ENCODE data around the gene OR1K1. TPM values are rescaled to one million over a fixed set of nuclear protein-coding genes. Genes with fewer than 3 reads are reported as not detected.
A peak's percentile ranks its signal among the peaks of the same experiment; 100 is the strongest.

The OR1K1 gene
- polyA plus RNA-seq, 1 donor (not counting 4 experiments of a cell fraction or from before 2014, with no cell fraction given), result not detected

- DNase-seq (ENCODE audit: low read depth, low spot score) (no peak), FAIRE-seq (no peak)
- H4K20me1 ChIP-seq (ENCODE audit: control insufficient read depth, extremely low read depth, insufficient read depth, low read length), result no peaks in the 10 kb centered on the region
- H3K9ac ChIP-seq (ENCODE audit: control insufficient read depth, extremely low read depth, insufficient read depth, low read length), result no peak overlapping the region
- dilution Hi-C loops (cut with MboI; ENCODE audit: extremely low pct_ligation_motif_present, low sequenced_read_pairs), result no loop called here
- H3K27me3 ChIP-seq (ENCODE audit: control insufficient read depth, extremely low read depth, insufficient read depth, low read length), result no peaks in the 10 kb centered on the region
- no peaks in the 10 kb centered on the region for H3K79me2 ChIP-seq (ENCODE audit: control insufficient read depth, insufficient read depth, low read length)
- no peak overlapping the region for H2AFZ ChIP-seq (ENCODE audit: control insufficient read depth, low read length)
- no peaks in the 10 kb centered on the region for H3K4me1 ChIP-seq (ENCODE audit: control insufficient read depth, extremely low read depth, insufficient read depth, low read length)
- no peak overlapping the region for H3K4me3 ChIP-seq (ENCODE audit: control insufficient read depth in 2 of 3, extremely low read depth in 1 of 3, insufficient read depth in 2 of 3, low read depth in 1 of 3, low read length in 3 of 3)
- H3K36me3 ChIP-seq (ENCODE audit: control insufficient read depth in 2 of 2, extremely low read depth in 1 of 2, insufficient read depth in 2 of 2, low read length in 2 of 2), result no peaks in the 10 kb centered on the region
- no peaks in the 10 kb centered on the region for H3K9me3 ChIP-seq (ENCODE audit: control insufficient read depth, low read depth, low read length)
- no peak overlapping the region for H3K27ac ChIP-seq (ENCODE audit: control insufficient read depth, insufficient read depth, low read length)
- no peak for TF ChIP-seq EZH2 (IDR thresholded peaks at IDR 0.05; ENCODE audit: low read length)
- no peak for TF ChIP-seq CTCF (optimal IDR thresholded peaks at IDR 0.05 in 1 of 3, IDR thresholded peaks at IDR 0.05 in 1 of 3, conservative IDR thresholded peaks at IDR 0.05 in 1 of 3; ENCODE audit: extremely low read depth in 1 of 3, insufficient read depth in 2 of 3, low read length in 3 of 3)
- no peak overlapping the region for H3K4me2 ChIP-seq (ENCODE audit: control insufficient read depth, extremely low read depth, insufficient read depth, low read depth, low read length)
- H3K9me1 ChIP-seq (ENCODE audit: control insufficient read depth, extremely low read depth, insufficient read depth, low read length), result no peaks in the 10 kb centered on the region
Measured at GRCh38 chr9:122791872-122792669, 7.9 kb upstream of the OR1K1 start.

- Histone ChIP-seq H3K27ac (ENCODE audit: control insufficient read depth, insufficient read depth, low read length) (no peak overlapping the region), H4K20me1 (ENCODE audit: control insufficient read depth, extremely low read depth, insufficient read depth, low read length) (no peaks in the 10 kb centered on the region), H3K4me1 (ENCODE audit: control insufficient read depth, extremely low read depth, insufficient read depth, low read length) (no peaks in the 10 kb centered on the region), H3K9me1 (ENCODE audit: control insufficient read depth, extremely low read depth, insufficient read depth, low read length) (no peaks in the 10 kb centered on the region), H3K9me3 (ENCODE audit: control insufficient read depth, low read depth, low read length) (no peaks in the 10 kb centered on the region), H3K9ac (ENCODE audit: control insufficient read depth, extremely low read depth, insufficient read depth, low read length) (no peak overlapping the region), H3K4me2 (ENCODE audit: control insufficient read depth, extremely low read depth, insufficient read depth, low read depth, low read length) (no peak overlapping the region), H3K36me3 (ENCODE audit: control insufficient read depth in 2 of 2, extremely low read depth in 1 of 2, insufficient read depth in 2 of 2, low read length in 2 of 2) (no peaks in the 10 kb centered on the region), H3K79me2 (ENCODE audit: control insufficient read depth, insufficient read depth, low read length) (no peaks in the 10 kb centered on the region), H3K4me3 (ENCODE audit: control insufficient read depth in 2 of 3, extremely low read depth in 1 of 3, insufficient read depth in 2 of 3, low read depth in 1 of 3, low read length in 3 of 3) (no peak overlapping the region), H3K27me3 (ENCODE audit: control insufficient read depth, extremely low read depth, insufficient read depth, low read length) (no peaks in the 10 kb centered on the region), H2AFZ (ENCODE audit: control insufficient read depth, low read length) (no peak overlapping the region)
- TF ChIP-seq EZH2 (IDR thresholded peaks at IDR 0.05; ENCODE audit: low read length), result no peak
- TF ChIP-seq CTCF (optimal IDR thresholded peaks at IDR 0.05 in 1 of 3, IDR thresholded peaks at IDR 0.05 in 1 of 3, conservative IDR thresholded peaks at IDR 0.05 in 1 of 3; ENCODE audit: extremely low read depth in 1 of 3, insufficient read depth in 2 of 3, low read length in 3 of 3), result peak in 1 of 3 experiments; percentile 12
- FAIRE-seq, result no peak
- no peak for DNase-seq (ENCODE audit: low read depth, low spot score)
- dilution Hi-C loops (cut with MboI; ENCODE audit: extremely low pct_ligation_motif_present, low sequenced_read_pairs), result no loop called here
Measured at GRCh38 chr9:122797316-122798063, 2.4 kb upstream of the OR1K1 start.

All from keratinocyte (primary cell).